Karpas-422 (cell line): ENCODE measurements around the gene PTGDS. TPM values are rescaled to one million over a fixed set of nuclear protein-coding genes. Genes with fewer than 3 reads are reported as not detected.

Source experiments
- DNase-seq: peaks from one replicate; pipeline ENCODE4 v3.0.0-alpha.2; 2015
- H2AFZ ChIP-seq: fragments of 200-600 bp; sonication (generic); 2 replicates; pipeline ENCODE4 v1.6.1; 2014; ENCODE audit warnings: antibody characterized with exemption, low read length, mixed read lengths
- H3K27ac ChIP-seq: fragments of 200-600 bp; sonication (generic); 2 replicates; pipeline ENCODE4 v1.5.1; 2014; ENCODE audit warnings: mild to moderate bottlenecking, low read length, moderate library complexity
- H3K27me3 ChIP-seq: fragments of 200-600 bp; sonication (generic); 2 replicates; pipeline ENCODE4 v1.6.1; 2014; ENCODE audit warnings: low read length, mixed read lengths
- H3K36me3 ChIP-seq: fragments of 200-600 bp; sonication (generic); 2 replicates; pipeline ENCODE4 v1.6.1; 2014; ENCODE audit warnings: low read length, mixed read lengths; ENCODE audit not compliant: insufficient read depth
- H3K4me1 ChIP-seq: fragments of 200-600 bp; sonication (generic); 2 replicates; pipeline ENCODE4 v1.6.1; 2014; ENCODE audit warnings: mild to moderate bottlenecking, low read length, mixed read lengths
- H3K4me2 ChIP-seq: fragments of 200-600 bp; sonication (generic); 2 replicates; pipeline ENCODE4 v1.6.1; 2014; ENCODE audit warnings: low read length, low read depth, mild to moderate bottlenecking; ENCODE audit not compliant: poor library complexity, severe bottlenecking
- H3K4me3 ChIP-seq: fragments of 200-600 bp; sonication (generic); 2 replicates; pipeline ENCODE4 v1.5.1; 2014; ENCODE audit warnings: mild to moderate bottlenecking, antibody characterized with exemption, low read length, mixed read lengths
- H3K79me2 ChIP-seq: fragments of 200-600 bp; sonication (generic); 2 replicates; pipeline ENCODE4 v1.6.1; 2014; ENCODE audit warnings: mild to moderate bottlenecking, low read length, mixed read lengths
- H3K9ac ChIP-seq: fragments of 200-600 bp; sonication (generic); 2 replicates; pipeline ENCODE4 v1.6.0; 2014; ENCODE audit warnings: low read length
- H3K9me2 ChIP-seq: fragments of 200-600 bp; sonication (generic), shearing (Covaris generic); replicated peaks from 2 replicates; pipeline ENCODE4 v1.6.0; 2014; ENCODE audit warnings: mild to moderate bottlenecking, low read length, moderate library complexity; ENCODE audit not compliant: insufficient read depth
- H3K9me3 ChIP-seq: fragments of 300-700, 200-600 bp; sonication (generic); 2 replicates; pipeline ENCODE4 v1.6.1; 2014; ENCODE audit warnings: low read length, mixed read lengths
- H4K20me1 ChIP-seq: fragments of 200-600 bp; sonication (generic); 2 replicates; pipeline ENCODE4 v1.6.1; 2014; ENCODE audit warnings: mild to moderate bottlenecking, antibody characterized with exemption, low read length, low read depth; ENCODE audit not compliant: insufficient read depth
- total RNA-seq: library from RNA; depleted of rRNA; stranded (reverse); fragments of >200 nt; shearing (Covaris generic); gene quantifications from 2 replicates; pipeline ENCODE4 v1.2.3, GENCODE V29; 2014; ENCODE audit warnings: low replicate concordance

The PTGDS gene
- total RNA-seq, 1 experiment from 2014 or later, result not detected

GRCh38 chr9:136939431-136939995 lies 37.8 kb upstream of the PTGDS start:
- peaks cover 5% of the 10 kb centered on the region; the same call in 1 of the 2 replicates for H4K20me1 ChIP-seq
- peaks cover 12% of the 10 kb centered on the region for H3K79me2 ChIP-seq
- peaks cover 9% of the 10 kb centered on the region for H3K4me1 ChIP-seq
- H3K9me3 ChIP-seq, result no peaks in the 10 kb centered on the region
- 0 out of 2 replicates have a peak, but pooled peaks cover 3% of the 10 kb centered on the region for H3K36me3 ChIP-seq
- H3K4me3 ChIP-seq, result no peak overlapping the region
- H2AFZ ChIP-seq, result no peak overlapping the region
- no peak overlapping the region for H3K4me2 ChIP-seq
- no peak overlapping the region for H3K9ac ChIP-seq
- no peaks in the 10 kb centered on the region for H3K27me3 ChIP-seq
- H3K9me2 ChIP-seq, result no peaks in the 10 kb centered on the region
- DNase-seq, result no peak
- H3K27ac ChIP-seq, result no peak overlapping the region

GRCh38 chr9:136939996-136940525 lies 37.2 kb upstream of the PTGDS start:
- Histone ChIP-seq H3K4me1 (peaks cover 12% of the 10 kb centered on the region), H3K4me3 (no peak overlapping the region), H2AFZ (no peak overlapping the region), H3K9me3 (no peaks in the 10 kb centered on the region), H3K9me2 (no peaks in the 10 kb centered on the region), H3K36me3 (0 out of 2 replicates have a peak, but pooled peaks cover 3% of the 10 kb centered on the region), H3K9ac (no peak overlapping the region), H3K79me2 (peaks cover 12% of the 10 kb centered on the region), H3K4me2 (no peak overlapping the region), H4K20me1 (peaks cover 5% of the 10 kb centered on the region; the same call in 1 of the 2 replicates), H3K27me3 (no peaks in the 10 kb centered on the region), H3K27ac (no peak overlapping the region)
- no peak for DNase-seq

DNA sequence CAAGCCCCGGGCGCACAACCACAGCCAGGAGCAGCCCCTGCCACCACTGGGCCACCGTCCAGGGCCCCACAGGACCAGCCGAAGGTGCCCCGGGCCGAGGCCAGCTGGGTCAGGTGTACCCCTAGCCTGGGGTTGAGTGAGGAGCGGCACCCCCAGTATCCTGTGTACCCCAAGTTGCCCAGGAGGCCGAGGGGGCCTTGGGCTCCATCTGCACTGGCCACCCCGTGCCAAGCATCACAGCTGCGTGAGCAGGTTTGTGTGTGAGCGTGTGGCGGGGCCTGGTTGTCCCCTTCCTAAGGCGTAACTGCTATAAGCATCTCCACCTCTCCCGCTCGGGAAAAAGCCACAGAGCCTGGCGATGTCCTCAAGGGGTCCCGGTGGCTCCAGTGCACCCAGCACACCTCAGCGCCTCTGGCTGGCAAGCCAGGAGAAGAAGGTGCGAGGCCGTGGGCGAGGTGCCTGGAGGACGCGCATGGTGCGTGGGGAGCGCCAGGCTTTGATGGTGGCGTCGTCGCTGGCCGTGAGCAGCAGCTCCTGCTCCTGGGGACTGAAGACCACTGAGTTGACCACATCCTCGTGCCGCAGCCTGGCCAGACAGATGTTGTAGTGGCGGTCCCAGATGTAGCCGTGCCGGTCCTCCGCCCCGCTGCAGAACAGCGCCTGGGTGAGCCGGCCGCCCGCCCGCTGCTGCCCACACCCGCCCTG lies 36.6 kb upstream of the PTGDS start:
- 0 out of 2 replicates have a peak, but pooled peaks cover 3% of the 10 kb centered on the region for H3K36me3 ChIP-seq
- no peaks in the 10 kb centered on the region for H3K9me2 ChIP-seq
- no peak overlapping the region for H3K27ac ChIP-seq
- no peaks in the 10 kb centered on the region for H3K27me3 ChIP-seq
- DNase-seq, result no peak
- H3K9me3 ChIP-seq, result no peaks in the 10 kb centered on the region
- H3K4me1 ChIP-seq, result peaks cover 12% of the 10 kb centered on the region
- no peak overlapping the region for H3K9ac ChIP-seq
- no peak overlapping the region for H3K4me3 ChIP-seq
- no peak overlapping the region for H2AFZ ChIP-seq
- peaks cover 5% of the 10 kb centered on the region; the same call in 1 of the 2 replicates for H4K20me1 ChIP-seq
- H3K79me2 ChIP-seq, result peaks cover 12% of the 10 kb centered on the region
- H3K4me2 ChIP-seq, result no peak overlapping the region

GRCh38 chr9:136941231-136942111 lies 35.8 kb upstream of the PTGDS start:
- H3K9me2 ChIP-seq, result no peaks in the 10 kb centered on the region
- peaks cover 12% of the 10 kb centered on the region for H3K79me2 ChIP-seq
- H3K4me3 ChIP-seq, result no peak overlapping the region
- 0 out of 2 replicates have a peak, but pooled peaks cover 3% of the 10 kb centered on the region for H3K36me3 ChIP-seq
- H4K20me1 ChIP-seq, result peaks cover 5% of the 10 kb centered on the region; the same call in 1 of the 2 replicates
- no peak overlapping the region for H3K4me2 ChIP-seq
- peaks cover 12% of the 10 kb centered on the region for H3K4me1 ChIP-seq
- H2AFZ ChIP-seq, result no peak overlapping the region
- no peak for DNase-seq
- H3K27ac ChIP-seq, result no peak overlapping the region
- H3K9me3 ChIP-seq, result no peaks in the 10 kb centered on the region
- H3K27me3 ChIP-seq, result no peaks in the 10 kb centered on the region
- H3K9ac ChIP-seq, result no peak overlapping the region

DNA sequence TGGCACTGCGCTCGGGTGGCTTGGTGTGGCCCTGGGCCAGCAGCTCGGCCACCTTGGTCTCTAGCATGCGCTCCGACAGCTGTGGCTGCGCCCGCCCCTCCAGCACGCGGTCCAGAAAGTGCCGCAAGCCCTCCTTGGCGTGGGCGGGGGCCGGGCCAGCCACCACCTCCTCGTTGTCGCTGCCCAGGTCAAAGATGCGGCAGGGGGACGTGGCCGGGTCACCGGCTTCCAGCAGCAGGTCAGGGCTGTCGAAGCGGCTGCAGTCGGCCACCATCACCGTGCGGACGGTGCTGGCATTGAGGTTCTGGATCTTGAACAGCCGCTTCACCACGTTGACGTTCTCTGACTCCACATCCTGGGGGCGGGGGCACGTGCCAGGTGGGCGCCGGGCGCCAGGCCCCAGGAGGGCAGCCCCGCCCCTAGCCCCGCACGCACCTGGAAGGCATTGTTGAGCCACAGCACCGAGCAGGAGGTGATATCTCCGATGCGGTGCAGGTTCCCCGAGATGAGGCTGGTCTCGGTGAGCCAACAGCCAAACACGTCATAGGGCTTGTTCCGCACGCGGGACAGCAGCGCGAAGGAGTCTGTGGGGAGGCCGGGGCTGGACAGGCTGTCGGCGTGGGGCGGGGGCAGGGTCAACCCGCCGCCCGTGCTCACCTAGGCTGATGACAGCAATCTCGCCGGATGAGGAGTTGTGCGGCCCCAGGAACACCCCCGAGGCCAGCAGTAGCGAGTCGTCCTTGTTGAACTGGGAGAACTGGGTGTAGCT lies 35.0 kb upstream of the PTGDS start:
- Histone ChIP-seq H3K79me2 (peaks cover 12% of the 10 kb centered on the region), H3K4me1 (peaks cover 12% of the 10 kb centered on the region), H3K27me3 (no peaks in the 10 kb centered on the region), H3K4me3 (peak overlapping the region; percentile 93; the same call in 1 of the 2 replicates), H3K9ac (peak overlapping the region; percentile 95; the same call in 1 of the 2 replicates), H4K20me1 (peaks cover 5% of the 10 kb centered on the region; the same call in 1 of the 2 replicates), H3K27ac (no peak overlapping the region), H2AFZ (no peak overlapping the region), H3K9me3 (no peaks in the 10 kb centered on the region), H3K36me3 (0 out of 2 replicates have a peak, but pooled peaks cover 3% of the 10 kb centered on the region), H3K9me2 (no peaks in the 10 kb centered on the region), H3K4me2 (peak overlapping the region; percentile 78)
- no peak for DNase-seq

- DNase-seq, result no peak
- Histone ChIP-seq H4K20me1 (peaks cover 5% of the 10 kb centered on the region; the same call in 1 of the 2 replicates), H3K9ac (peak overlapping the region; percentile 95)
These were observed 34.4 kb upstream of the PTGDS start for GRCh38 chr9:136942881-136943230.

More at GRCh38 chr9:136942881-136943230, 34.4 kb upstream of the PTGDS start:
- H3K4me3 ChIP-seq, result peak overlapping the region; percentile 93; the same call in 1 of the 2 replicates
- H3K36me3 ChIP-seq, result 0 out of 2 replicates have a peak, but pooled peaks cover 3% of the 10 kb centered on the region
- H3K9me3 ChIP-seq, result no peaks in the 10 kb centered on the region
- H2AFZ ChIP-seq, result no peak overlapping the region
- peaks cover 13% of the 10 kb centered on the region for H3K4me1 ChIP-seq
- no peaks in the 10 kb centered on the region for H3K9me2 ChIP-seq
- H3K27ac ChIP-seq, result no peak overlapping the region
- H3K27me3 ChIP-seq, result no peaks in the 10 kb centered on the region
- H3K4me2 ChIP-seq, result peak overlapping the region; percentile 78
- peaks cover 12% of the 10 kb centered on the region for H3K79me2 ChIP-seq
